HG03439 (cell line): ENCODE measurements around the gene C1QC.

Experiments used
- ATAC-seq: cut with Tn5 transposase; IDR thresholded peaks from one replicate; pipeline ENCODE4 v1.9.1; 2021; ENCODE audit warnings: mild to moderate bottlenecking, moderate library complexity; ENCODE audit not compliant: unreplicated experiment

C1QC gene

GRCh38 chr1:22643381-22643780 lies at the start of gene C1QC:
TSS of gene C1QC (plus strand) at chr1:22643633. CDS start at chr1:22644024, 391 bp downstream.
- ATAC-seq = no peak

GRCh38 chr1:22594396-22594795 lies 49.0 kb upstream of the C1QC start:
- ATAC-seq = no peak

- ATAC-seq = no peak
Observed at GRCh38 chr1:22595108-22595507, 48.3 kb upstream of the C1QC start.

- ATAC-seq = no peak
Observed at GRCh38 chr1:22597301-22597965, 46.0 kb upstream of the C1QC start.

- ATAC-seq = no peak
Observed at GRCh38 chr1:22597996-22598395, 45.4 kb upstream of the C1QC start.

- no peak for ATAC-seq
Observed at GRCh38 chr1:22598736-22599135, 44.7 kb upstream of the C1QC start.

- ATAC-seq = no peak
Observed at GRCh38 chr1:22600071-22600816, 43.2 kb upstream of the C1QC start.

GRCh38 chr1:22600817-22601605 lies 42.4 kb upstream of the C1QC start:
- ATAC-seq = no peak

- no peak for ATAC-seq
Observed at GRCh38 chr1:22601610-22602009, 41.8 kb upstream of the C1QC start.

- no peak for ATAC-seq
Observed at GRCh38 chr1:22602060-22602740, 41.2 kb upstream of the C1QC start.

GRCh38 chr1:22606161-22606560 lies 37.3 kb upstream of the C1QC start:
- no peak for ATAC-seq

GRCh38 chr1:22607154-22607553 lies 36.3 kb upstream of the C1QC start:
- ATAC-seq = no peak

GRCh38 chr1:22608361-22608760 lies 35.1 kb upstream of the C1QC start:
- ATAC-seq = no peak

GRCh38 chr1:22609291-22609690 lies 34.1 kb upstream of the C1QC start:
- no peak for ATAC-seq

GRCh38 chr1:22611530-22611947 lies 31.9 kb upstream of the C1QC start:
- no peak for ATAC-seq

- no peak for ATAC-seq
Observed at GRCh38 chr1:22612671-22613571, 30.5 kb upstream of the C1QC start.

- no peak for ATAC-seq
Observed at GRCh38 chr1:22613572-22613918, 29.9 kb upstream of the C1QC start.

GRCh38 chr1:22613951-22614350 lies 29.5 kb upstream of the C1QC start:
- no peak for ATAC-seq

GRCh38 chr1:22615886-22616285 lies 27.5 kb upstream of the C1QC start:
- ATAC-seq = no peak

- ATAC-seq = no peak
Observed at GRCh38 chr1:22616571-22616970, 26.9 kb upstream of the C1QC start.
